ENCODE data around the gene CHAC1. TPM values are rescaled to one million over a fixed set of nuclear protein-coding genes. Genes with fewer than 3 reads are reported as not detected.

The CHAC1 gene
- total and polyA plus RNA-seq, 2 of the 13 experiments (the other 11 are each of a cell fraction or from before 2014, with no cell fraction given), result 0.44 TPM; not detected in 1

GRCh38 chr15:40930430-40931299 lies 22.6 kb upstream of the CHAC1 start (continued):
- TF ChIP-seq MYPOP (CRISPR knock-in tag; IDR thresholded peaks at IDR 0.05), result no peak; the same call in 1 of the 2 replicates
- no peak for TF ChIP-seq ZSCAN22 (CRISPR knock-in tag; IDR thresholded peaks at IDR 0.05)
- no peak for TF ChIP-seq KLF15 (CRISPR knock-in tag; IDR thresholded peaks at IDR 0.05; ENCODE audit: borderline replicate concordance)
- no peak for TF ChIP-seq ZBTB10 (CRISPR knock-in tag; IDR thresholded peaks at IDR 0.05; ENCODE audit: borderline replicate concordance)
- no peak for TF ChIP-seq IRF1 (CRISPR knock-in tag; IDR thresholded peaks at IDR 0.05; ENCODE audit: low read depth)
- no peak for TF ChIP-seq NR3C1 (CRISPR knock-in tag; IDR thresholded peaks at IDR 0.05)
- TF ChIP-seq ADNP (CRISPR knock-in tag; IDR thresholded peaks at IDR 0.05), result no peak
- TF ChIP-seq MED1 (CRISPR knock-in tag; IDR thresholded peaks at IDR 0.05), result no peak
- TF ChIP-seq KDM6A (CRISPR knock-in tag; IDR thresholded peaks at IDR 0.05; ENCODE audit: low read depth), result no peak
- TF ChIP-seq GABPB1 (CRISPR knock-in tag; IDR thresholded peaks at IDR 0.05), result peak; percentile 31; the same call in 1 of the 2 replicates
- TF ChIP-seq FOXA1 (IDR thresholded peaks at IDR 0.05), result no peak
- TF ChIP-seq FOXA1 (CRISPR knock-in tag; IDR thresholded peaks at IDR 0.05), result no peak
- TF ChIP-seq SOX13 (IDR thresholded peaks at IDR 0.05), result no peak
- TF ChIP-seq SOX13 (CRISPR knock-in tag; conservative IDR thresholded peaks at IDR 0.05 in 1 of 2, IDR thresholded peaks at IDR 0.05 in 1 of 2), result no peak
- 0 out of 2 replicates have a peak, but pooled peaks have one; percentile 38 for TF ChIP-seq ZNF556 (CRISPR knock-in tag; IDR thresholded peaks at IDR 0.05; ENCODE audit: borderline replicate concordance)
- TF ChIP-seq BCL6 (CRISPR knock-in tag; IDR thresholded peaks at IDR 0.05), result 0 out of 2 replicates have a peak, but pooled peaks have one; percentile 23
